ENCODE data around the gene TECPR2. TPM values are rescaled to one million over a fixed set of nuclear protein-coding genes. Genes with fewer than 3 reads are reported as not detected.

Gene TECPR2
- total and polyA plus RNA-seq, 10 of the 15 experiments (the other 5 are each of a cell fraction or from before 2014, with no cell fraction given), result 0.15 to 10.0 (median 3.0) TPM

- TF ChIP-seq USF2 (IDR thresholded peaks at IDR 0.05; ENCODE audit: borderline replicate concordance, low read depth, low read length) (no peak), RUNX3 (IDR thresholded peaks at IDR 0.05; ENCODE audit: low read length) (peak; percentile 61), POLR2AphosphoS5 (IDR thresholded peaks at IDR 0.05; ENCODE audit: low read length) (no peak), SKIL (IDR thresholded peaks at IDR 0.05; ENCODE audit: low read depth, poor library complexity, severe bottlenecking) (peak; percentile 57), TARDBP (IDR thresholded peaks at IDR 0.05; ENCODE audit: borderline replicate concordance) (peak; percentile 98), SREBF2 (IDR thresholded peaks at IDR 0.05; ENCODE audit: low read length) (peak; percentile 98), PBX3 (IDR thresholded peaks at IDR 0.05; ENCODE audit: insufficient replicate concordance, low read depth, low read length) (peak; percentile 75), NR2C1 (IDR thresholded peaks at IDR 0.05) (peak; percentile 67), RELA (IDR thresholded peaks at IDR 0.05; ENCODE audit: borderline replicate concordance, partially characterized antibody) (peak; percentile 77), SREBF1 (IDR thresholded peaks at IDR 0.05; ENCODE audit: low read length) (peak; percentile 65), CHD1 (IDR thresholded peaks at IDR 0.05; ENCODE audit: low read depth, low read length) (no peak), CBFB (IDR thresholded peaks at IDR 0.05; ENCODE audit: low read depth) (no peak), PAX8 (IDR thresholded peaks at IDR 0.05) (no peak), NKRF (conservative IDR thresholded peaks at IDR 0.05) (no peak), CUX1 (IDR thresholded peaks at IDR 0.05; ENCODE audit: insufficient replicate concordance, low read depth, low read length) (no peak), KDM1A (IDR thresholded peaks at IDR 0.05; ENCODE audit: borderline replicate concordance) (no peak), NFXL1 (IDR thresholded peaks at IDR 0.05; ENCODE audit: borderline replicate concordance) (0 out of 2 replicates have a peak, but pooled peaks have one; percentile 44), ETV6 (conservative IDR thresholded peaks at IDR 0.05 in 1 of 2, IDR thresholded peaks at IDR 0.05 in 1 of 2; ENCODE audit: borderline replicate concordance in 1 of 2, low read depth in 1 of 2) (no peak; a peak in 1 of 4 replicates)
Observed at GRCh38 chr14:102316743-102317563, 45.8 kb upstream of the TECPR2 start (continued).

Data from GM12878 (cell line).